Muscle of arm (tissue), 14 donors: Measurements from ENCODE around the gene CFHR3. TPM values are rescaled to one million over a fixed set of nuclear protein-coding genes. Genes with fewer than 3 reads are reported as not detected.
A peak's percentile ranks its signal among the peaks of the same experiment; 100 is the strongest.
"Not testable (repeated sequence)": the region's sequence is repeated elsewhere in the genome, so short reads cannot be mapped to it uniquely, and the experiment has no call there.

ENCODE experiments used
- DNase-seq: peaks from one replicate; pipeline ENCODE4 v3.0.0-alpha.2; 2013
- long read RNA-seq, 11 donors: transcript quantifications; one replicate each; lab custom pipeline, GENCODE V29; 2026
- polyA plus RNA-seq, 12 donors: library from polyadenylated mRNA; unstranded; fragments of 120-200 nt; gene quantifications; one replicate each; pipeline ENCODE4 v1.2.1, GENCODE V29; 2013; ENCODE audit not compliant: insufficient read length in 12 of 12

Gene CFHR3
- polyA plus RNA-seq, result 10 to 100 TPM in 1 of 12 donors, 1 to 10 TPM in 9, under 1 TPM in 1, not detected in 1; 0.65 to 10.5 (median 3.0) TPM
- long read RNA-seq, donor 1, result 0 reads
- long read RNA-seq, donor 2, result 0 reads
- long read RNA-seq, donor 3, result 0 reads
- long read RNA-seq, donor 4, result 0 reads
- long read RNA-seq, donor 5, result 0 reads
- long read RNA-seq, donor 6, result 0 reads
- long read RNA-seq, donor 7, result 0 reads
- long read RNA-seq, donor 8, result 0 reads
- long read RNA-seq, donor 9, result 0 reads
- long read RNA-seq, donor 10, result 0 reads
- long read RNA-seq, donor 11, result 0 reads

GRCh38 chr1:196774603-196775002 is at the start of gene CFHR3:
Gene CFHR3 (plus strand): TSS chr1:196774840. CDS start chr1:196774887, 47 bp downstream.
- DNase-seq, result no peak

GRCh38 chr1:196732526-196732925 is 42.1 kb upstream of the CFHR3 start:
- no peak for DNase-seq

- no peak for DNase-seq
These were observed 41.3 kb upstream of the CFHR3 start for GRCh38 chr1:196733091-196733970.

GRCh38 chr1:196734006-196734405 is 40.6 kb upstream of the CFHR3 start:
- no peak for DNase-seq

GRCh38 chr1:196734460-196734859 is 40.2 kb upstream of the CFHR3 start:
- no peak for DNase-seq

GRCh38 chr1:196738730-196739129 is 35.9 kb upstream of the CFHR3 start:
- DNase-seq, result no peak

- not testable (repeated sequence) for DNase-seq
These were observed 31.4 kb upstream of the CFHR3 start for GRCh38 chr1:196743244-196743643.

GRCh38 chr1:196765019-196765740 is 9.5 kb upstream of the CFHR3 start:
- DNase-seq, result not testable (repeated sequence)

- not testable (repeated sequence) for DNase-seq
These were observed 4.8 kb upstream of the CFHR3 start for GRCh38 chr1:196769823-196770222.

- DNase-seq, result no peak
These were observed 927 bp upstream of the CFHR3 start for GRCh38 chr1:196773713-196774112.

- peak; percentile 3 for DNase-seq
These were observed 465 bp upstream of the CFHR3 start for GRCh38 chr1:196774175-196774574.

- no peak for DNase-seq
These were observed 3.0 kb downstream of the CFHR3 start for GRCh38 chr1:196777603-196778002.

- DNase-seq, result no peak
These were observed 4.5 kb downstream of the CFHR3 start for GRCh38 chr1:196779093-196779492.

GRCh38 chr1:196791252-196791651 is 16.6 kb downstream of the CFHR3 start:
- DNase-seq, result not testable (repeated sequence)

GRCh38 chr1:196794103-196794502 is 19.5 kb downstream of the CFHR3 start:
- not testable (repeated sequence) for DNase-seq

- DNase-seq, result no peak
These were observed 23.3 kb downstream of the CFHR3 start for GRCh38 chr1:196797891-196798290.

- DNase-seq, result not testable (repeated sequence)
These were observed 27.3 kb downstream of the CFHR3 start for GRCh38 chr1:196801920-196802319.

- DNase-seq, result no peak
These were observed 34.0 kb downstream of the CFHR3 start for GRCh38 chr1:196808529-196809235.

- DNase-seq, result not testable (repeated sequence)
These were observed 42.8 kb downstream of the CFHR3 start for GRCh38 chr1:196817442-196817841.

GRCh38 chr1:196819531-196819930 is 44.9 kb downstream of the CFHR3 start, which contains the start of gene CFHR1:
Gene CFHR1 (plus strand): TSS chr1:196819731. CDS start chr1:196819845, 114 bp downstream.
- not testable (repeated sequence) for DNase-seq

GRCh38 chr1:196827860-196828259 is 53.2 kb downstream of the CFHR3 start:
- peak; percentile 9 for DNase-seq
